ENCODE measurements around the gene SLC5A4.

The SLC5A4 gene

GRCh38 chr22:32199341-32199740, 55.8 kb downstream of the SLC5A4 start:
- TF ChIP-seq CREB1 (IDR thresholded peaks at IDR 0.05; ENCODE audit: low read depth) (no peak), REST (IDR thresholded peaks at IDR 0.05; ENCODE audit: low read depth) (no peak), TAF1 (IDR thresholded peaks at IDR 0.05; ENCODE audit: low read depth) (no peak), ZBTB7A (IDR thresholded peaks at IDR 0.05; ENCODE audit: low read depth) (no peak), USF1 (IDR thresholded peaks at IDR 0.05) (no peak), TCF12 (IDR thresholded peaks at IDR 0.05; ENCODE audit: low read depth) (no peak), EP300 (IDR thresholded peaks at IDR 0.05; ENCODE audit: borderline replicate concordance) (no peak), FOXM1 (IDR thresholded peaks at IDR 0.05; ENCODE audit: borderline replicate concordance, low read depth) (no peak), TEAD4 (IDR thresholded peaks at IDR 0.05) (no peak), NFIC (IDR thresholded peaks at IDR 0.05) (no peak), YY1 (IDR thresholded peaks at IDR 0.05; ENCODE audit: low read depth) (no peak), RAD21 (IDR thresholded peaks at IDR 0.05; ENCODE audit: low read depth) (no peak), CEBPB (IDR thresholded peaks at IDR 0.05) (no peak), EGR1 (IDR thresholded peaks at IDR 0.05) (no peak), MAX (IDR thresholded peaks at IDR 0.05) (no peak)

GRCh38 chr22:32185821-32186220, 69.3 kb downstream of the SLC5A4 start:
- TF ChIP-seq CREB1 (IDR thresholded peaks at IDR 0.05; ENCODE audit: low read depth) = no peak
- TF ChIP-seq RAD21 (IDR thresholded peaks at IDR 0.05; ENCODE audit: low read depth) = no peak
- TF ChIP-seq EGR1 (IDR thresholded peaks at IDR 0.05) = no peak
- TF ChIP-seq NFIC (IDR thresholded peaks at IDR 0.05) = no peak
- TF ChIP-seq CEBPB (IDR thresholded peaks at IDR 0.05) = no peak
- TF ChIP-seq EP300 (IDR thresholded peaks at IDR 0.05; ENCODE audit: borderline replicate concordance) = no peak
- TF ChIP-seq REST (IDR thresholded peaks at IDR 0.05; ENCODE audit: low read depth) = no peak
- no peak for TF ChIP-seq TAF1 (IDR thresholded peaks at IDR 0.05; ENCODE audit: low read depth)
- no peak for TF ChIP-seq USF1 (IDR thresholded peaks at IDR 0.05)
- TF ChIP-seq FOXM1 (IDR thresholded peaks at IDR 0.05; ENCODE audit: borderline replicate concordance, low read depth) = no peak
- TF ChIP-seq YY1 (IDR thresholded peaks at IDR 0.05; ENCODE audit: low read depth) = no peak
- no peak for TF ChIP-seq MAX (IDR thresholded peaks at IDR 0.05)
- TF ChIP-seq TCF12 (IDR thresholded peaks at IDR 0.05; ENCODE audit: low read depth) = no peak
- TF ChIP-seq ZBTB7A (IDR thresholded peaks at IDR 0.05; ENCODE audit: low read depth) = no peak
- TF ChIP-seq TEAD4 (IDR thresholded peaks at IDR 0.05) = no peak

- TF ChIP-seq FOXM1 (IDR thresholded peaks at IDR 0.05; ENCODE audit: borderline replicate concordance, low read depth) (no peak), ZBTB7A (IDR thresholded peaks at IDR 0.05; ENCODE audit: low read depth) (no peak), YY1 (IDR thresholded peaks at IDR 0.05; ENCODE audit: low read depth) (no peak), CEBPB (IDR thresholded peaks at IDR 0.05) (no peak), TCF12 (IDR thresholded peaks at IDR 0.05; ENCODE audit: low read depth) (no peak), MAX (IDR thresholded peaks at IDR 0.05) (no peak), USF1 (IDR thresholded peaks at IDR 0.05) (no peak), TAF1 (IDR thresholded peaks at IDR 0.05; ENCODE audit: low read depth) (no peak), REST (IDR thresholded peaks at IDR 0.05; ENCODE audit: low read depth) (no peak), TEAD4 (IDR thresholded peaks at IDR 0.05) (no peak), CREB1 (IDR thresholded peaks at IDR 0.05; ENCODE audit: low read depth) (no peak), EGR1 (IDR thresholded peaks at IDR 0.05) (no peak), EP300 (IDR thresholded peaks at IDR 0.05; ENCODE audit: borderline replicate concordance) (no peak), RAD21 (IDR thresholded peaks at IDR 0.05; ENCODE audit: low read depth) (no peak), NFIC (IDR thresholded peaks at IDR 0.05) (no peak)
Measured at GRCh38 chr22:32183625-32184024, 71.5 kb downstream of the SLC5A4 start.

Data from Ishikawa (cell line).